B cell (primary cell): Measurements from ENCODE around the gene PTBP3. TPM values are rescaled to one million over a fixed set of nuclear protein-coding genes. Genes with fewer than 3 reads are reported as not detected.

Experiments
- ATAC-seq: fragments of 200-7000 bp; cut with Tn5 transposase; one replicate; pipeline ENCODE4 v1.10.0; 2021; ENCODE audit warnings: low read depth, mild to moderate bottlenecking, moderate number of reproducible peaks, moderate library complexity
- CTCF ChIA-PET: fragments of 350-600 bp; sonication (Branson Sonifier 250); formaldehyde crosslinking; loops from one replicate; lab custom pipeline; 2021; ENCODE audit warnings: antibody characterized with exemption, inconsistent platforms; lab: Charles Lee
- POLR2A ChIA-PET: fragments of 350-600 bp; sonication (Branson Sonifier 250); formaldehyde crosslinking; loops from one replicate; lab custom pipeline; 2021; ENCODE audit warnings: antibody characterized with exemption; lab: Charles Lee
- DNase-seq: peaks from one replicate; pipeline ENCODE4 v3.0.0; 2013
- H2AFZ ChIP-seq: 2 replicates; pipeline ENCODE4 v1.6.1; 2012; ENCODE audit warnings: mild to moderate bottlenecking, low read depth, low read length; ENCODE audit not compliant: insufficient read depth, poor library complexity, severe bottlenecking
- H3K27ac ChIP-seq, 2 donors: 1 replicate in 1 of 2; 2 replicates in 1 of 2; pipeline ENCODE4 v1.5.1; 2012 to 2013; ENCODE audit warnings: low read length in 2 of 2, mild to moderate bottlenecking in 2 of 2, moderate library complexity in 1 of 2
- H3K27me3 ChIP-seq, 4 experiments: fragments of 200-600 bp in 1 of 4; sonication (generic) in 1 of 4; replicated peaks in 1 of 4; 1 replicate in 2 of 4; 2 replicates in 2 of 4; pipeline versions ENCODE4 v1.6.1 to v1.7.0; 2013 to 2016; ENCODE audit warnings: low read length in 3 of 4, mild to moderate bottlenecking in 2 of 4, mixed read lengths in 1 of 4, moderate library complexity in 1 of 4; ENCODE audit not compliant: insufficient read depth in 4 of 4, control insufficient read depth in 3 of 4; ENCODE audit errors: control extremely low read depth in 1 of 4
- H3K36me3 ChIP-seq, 2 experiments: replicated peaks in 1 of 2; 1 replicate in 1 of 2; 2 replicates in 1 of 2; pipeline versions ENCODE4 v1.6.1 to v1.7.1; 2013; ENCODE audit warnings: low read length in 1 of 2; ENCODE audit not compliant: insufficient read depth in 2 of 2, control insufficient read depth in 1 of 2; ENCODE audit errors: control extremely low read depth in 1 of 2, extremely low read depth in 1 of 2
- H3K4me1 ChIP-seq, 2 donors: fragments of 200-600 bp in 1 of 2; sonication (generic) in 1 of 2; 1 replicate in 1 of 2; 2 replicates in 1 of 2; pipeline versions ENCODE4 v1.5.1 to v1.6.1; 2013 to 2017; ENCODE audit warnings: low read length in 2 of 2; ENCODE audit not compliant: control insufficient read depth in 2 of 2, insufficient read depth in 2 of 2
- H3K4me2 ChIP-seq: replicated peaks from 2 replicates; pipeline ENCODE3; 2012; ENCODE audit warnings: mild to moderate bottlenecking, low read depth, low read length; ENCODE audit not compliant: poor library complexity, severe bottlenecking
- H3K4me3 ChIP-seq, 5 experiments: fragments of 200-600 bp in 1 of 5; sonication (generic) in 1 of 5; 1 replicate in 3 of 5; 2 replicates in 2 of 5; pipeline versions ENCODE4 v1.5.1 to v1.7.0; 2011 to 2016; ENCODE audit warnings: low read length in 4 of 5, mild to moderate bottlenecking in 4 of 5, low read depth in 2 of 5, control low read depth in 1 of 5, moderate library complexity in 1 of 5; ENCODE audit not compliant: insufficient read depth in 1 of 5; ENCODE audit errors: control extremely low read depth in 1 of 5, extremely low read depth in 1 of 5
- H3K79me2 ChIP-seq: fragments of 200-600 bp; sonication (generic); one replicate; pipeline ENCODE4 v1.6.0; 2016; ENCODE audit warnings: low read length; ENCODE audit not compliant: control insufficient read depth, insufficient read depth
- H3K9ac ChIP-seq: fragments of 200-600 bp; sonication (generic); 2 replicates; pipeline ENCODE4 v1.6.1; 2017; ENCODE audit warnings: mild to moderate bottlenecking, low read length, moderate library complexity
- H3K9me3 ChIP-seq, 3 donors: one replicate each; pipeline versions ENCODE4 v1.6.1 to v1.7.1; 2013; ENCODE audit warnings: low read length in 2 of 3; ENCODE audit not compliant: control insufficient read depth in 2 of 3, insufficient read depth in 1 of 3; ENCODE audit errors: control extremely low read depth in 1 of 3
- H4K20me1 ChIP-seq: 2 replicates; pipeline ENCODE4 v1.6.0; 2012; ENCODE audit warnings: mild to moderate bottlenecking, low read length; ENCODE audit not compliant: insufficient read depth, control insufficient read depth, poor library complexity, severe bottlenecking
- H3K27ac Mint-ChIP-seq: one replicate; pipeline ENCODE4 v1.8.0; 2021; ENCODE audit warnings: mixed read lengths
- H3K27me3 Mint-ChIP-seq: one replicate; pipeline ENCODE4 v1.8.0; 2021; ENCODE audit warnings: mixed read lengths
- H3K4me1 Mint-ChIP-seq: one replicate; pipeline ENCODE4 v1.8.0; 2021; ENCODE audit warnings: mixed read lengths
- H3K4me3 Mint-ChIP-seq: one replicate; pipeline ENCODE4 v1.8.0; 2021; ENCODE audit warnings: mixed read lengths
- H3K9me3 Mint-ChIP-seq: one replicate; pipeline ENCODE4 v1.8.0; 2022; ENCODE audit warnings: mixed read lengths; ENCODE audit not compliant: insufficient read depth
- CTCF ChIP-seq: fragments of 200-600 bp; IDR thresholded peaks from one replicate; pipeline ENCODE4 v1.8.0; 2022; ENCODE audit warnings: antibody characterized with exemption, mild to moderate bottlenecking
- EZH2 ChIP-seq: IDR thresholded peaks from 2 replicates; pipeline ENCODE4 v1.6.1; 2012; ENCODE audit warnings: borderline replicate concordance, low read depth, mild to moderate bottlenecking, moderate library complexity, low read length; ENCODE audit not compliant: insufficient read depth, poor library complexity, severe bottlenecking
- WGBS: methylation state at CpG from one replicate; pipeline ENCODE4 v1.1.5; 2013; ENCODE audit warnings: missing lambda C conversion rate; ENCODE audit not compliant: insufficient coverage; 5-methylcytosine and 5-hydroxymethylcytosine counted together
- intact Hi-C: fragments of 100-400 bp; cut with micrococcal nuclease; formaldehyde crosslinking; loops from one replicate; pipeline ENCODE4 v1.10.0; 2022
- polyA plus RNA-seq: library from polyadenylated mRNA; depleted of rRNA; stranded (reverse); fragments of >200 nt; gene quantifications from 2 replicates; pipeline ENCODE4 v1.2.3, GENCODE V29; 2012
- total RNA-seq, 2 donors: library from RNA; stranded (reverse); fragments of 120-200 nt in 1 of 2; gene quantifications; 1 replicate in 1 of 2; 2 replicates in 1 of 2; pipeline versions ENCODE4 v1.2.3 to v1.2.4, GENCODE V29; 2013 to 2022

The PTBP3 gene
- total and polyA plus RNA-seq, 2 donors (not counting 1 experiment from before 2014, with no cell fraction given), result 22.8 to 133 TPM

- TF ChIP-seq CTCF (no peak), EZH2 (no peak)
- H3K27me3 Mint-ChIP-seq, result no peaks in the 10 kb centered on the region
- ChIA-PET CTCF (no interaction called here), POLR2A (no interaction called here)
- H3K79me2 ChIP-seq, result peaks cover 3% of the 10 kb centered on the region
- H3K4me3 Mint-ChIP-seq, result no peak overlapping the region
- peaks cover 0 to 4% of the 10 kb centered on the region in 2 donors for H3K4me1 ChIP-seq
- peaks cover 6 to 30% of the 10 kb centered on the region in 2 experiments for H3K36me3 ChIP-seq
- intact Hi-C loops, result no loop called here
- H3K9me3 Mint-ChIP-seq, result no peaks in the 10 kb centered on the region
- H3K9ac ChIP-seq, result no peak overlapping the region
- no peaks in the 10 kb centered on the region for H3K27me3 ChIP-seq
- H3K4me1 Mint-ChIP-seq, result peaks cover 7% of the 10 kb centered on the region
- no peak overlapping the region for H3K4me2 ChIP-seq
- H3K27ac ChIP-seq, result no peak overlapping the region
- no peak overlapping the region for H3K4me3 ChIP-seq
- no peak overlapping the region for H3K27ac Mint-ChIP-seq
- peaks cover 0 to 3% (median 0%) of the 10 kb centered on the region in 3 donors for H3K9me3 ChIP-seq
- H4K20me1 ChIP-seq, result peaks cover 22% of the 10 kb centered on the region
- H2AFZ ChIP-seq, result no peak overlapping the region
- no peak for ATAC-seq
- no peak for DNase-seq
- no CpG with 5 or more reads among the region's 2 CpGs for WGBS
These were observed 91.9 kb downstream of the PTBP3 start for GRCh38 chr9:112241491-112241890.

DNA sequence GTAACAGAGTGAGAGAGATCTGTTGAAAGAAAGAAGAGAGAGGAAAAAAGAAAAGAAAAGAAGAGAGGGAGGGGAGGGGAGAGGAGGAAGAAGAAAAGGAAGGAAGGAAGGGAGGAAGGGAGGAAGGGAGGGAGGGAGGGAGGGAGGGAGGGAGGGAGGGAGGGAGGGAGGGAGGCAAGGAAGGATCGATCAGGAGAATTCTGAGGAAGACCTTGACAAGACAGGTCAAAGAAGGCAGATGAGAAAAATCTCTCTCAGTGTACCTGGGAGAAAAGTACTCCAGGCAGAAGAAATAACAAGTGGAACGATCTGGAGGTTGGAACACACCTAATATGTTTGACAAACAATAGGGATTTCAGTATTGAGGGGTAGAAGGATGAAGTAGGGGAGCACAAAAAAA lies 93.7 kb downstream of the PTBP3 start:
- ATAC-seq, result no peak
- TF ChIP-seq CTCF (no peak), EZH2 (no peak)
- CTCF ChIA-PET, result no interaction called here
- Histone ChIP-seq H3K27me3 (no peaks in the 10 kb centered on the region), H3K9ac (no peak overlapping the region), H3K27ac (no peak overlapping the region), H3K4me2 (no peak overlapping the region), H3K79me2 (peaks cover 3% of the 10 kb centered on the region), H3K4me1 (peaks cover 0 to 4% of the 10 kb centered on the region in 2 donors), H4K20me1 (peaks cover 20% of the 10 kb centered on the region), H3K36me3 (peaks cover 5 to 37% of the 10 kb centered on the region in 2 experiments), H2AFZ (no peak overlapping the region), H3K4me3 (no peak overlapping the region), H3K9me3 (peaks cover 0 to 3% (median 0%) of the 10 kb centered on the region in 3 donors)
- POLR2A ChIA-PET, result no interaction called here
- no peak overlapping the region for H3K4me3 Mint-ChIP-seq
- H3K9me3 Mint-ChIP-seq, result no peaks in the 10 kb centered on the region
- DNase-seq, result no peak
- peaks cover 7% of the 10 kb centered on the region for H3K4me1 Mint-ChIP-seq
- no CpG with 5 or more reads among the region's 2 CpGs for WGBS
- intact Hi-C loops, result no loop called here
- no peaks in the 10 kb centered on the region for H3K27me3 Mint-ChIP-seq
- no peak overlapping the region for H3K27ac Mint-ChIP-seq
